Stimulated activated CD4-positive, alpha-beta T cell treated with anti-CD3 and anti-CD28 coated beads, Interleukin-2, amount 100 ng/mL, for 48 hours (primary cell): ENCODE measurements around the gene DAPK2.

Experiments used
- DNase-seq, 2 donors: peaks; one replicate each; pipeline ENCODE4 v3.0.0-alpha.2; 2020

Gene DAPK2

DNA sequence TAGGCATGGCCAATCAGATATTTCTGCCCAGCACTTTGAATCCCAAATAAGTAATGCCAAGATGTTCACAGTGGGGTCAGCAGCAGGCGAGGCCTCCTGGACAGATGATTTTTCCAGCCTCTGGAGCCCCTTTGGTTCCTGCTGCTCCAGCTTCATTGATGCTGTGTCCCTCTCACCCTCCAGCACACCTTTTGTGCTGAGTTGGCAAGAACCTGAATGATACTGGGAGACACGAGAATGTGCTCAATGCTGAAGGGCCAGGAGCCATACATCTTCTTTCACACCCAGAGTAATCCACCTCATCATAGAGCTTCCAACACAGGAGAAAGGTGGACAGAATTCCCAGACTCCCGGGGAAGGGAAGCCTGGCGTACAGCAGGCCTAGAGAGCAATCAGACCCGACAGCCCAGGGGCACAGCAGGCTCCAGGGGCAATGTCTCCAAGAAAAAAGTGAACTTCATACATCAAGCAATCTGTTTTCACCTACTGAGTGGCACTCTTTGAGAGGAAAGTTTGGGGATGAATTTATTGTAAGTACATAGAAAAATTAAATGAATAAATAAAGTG, 6.7 kb upstream of the DAPK2 start:
- no peak for DNase-seq

DNA sequence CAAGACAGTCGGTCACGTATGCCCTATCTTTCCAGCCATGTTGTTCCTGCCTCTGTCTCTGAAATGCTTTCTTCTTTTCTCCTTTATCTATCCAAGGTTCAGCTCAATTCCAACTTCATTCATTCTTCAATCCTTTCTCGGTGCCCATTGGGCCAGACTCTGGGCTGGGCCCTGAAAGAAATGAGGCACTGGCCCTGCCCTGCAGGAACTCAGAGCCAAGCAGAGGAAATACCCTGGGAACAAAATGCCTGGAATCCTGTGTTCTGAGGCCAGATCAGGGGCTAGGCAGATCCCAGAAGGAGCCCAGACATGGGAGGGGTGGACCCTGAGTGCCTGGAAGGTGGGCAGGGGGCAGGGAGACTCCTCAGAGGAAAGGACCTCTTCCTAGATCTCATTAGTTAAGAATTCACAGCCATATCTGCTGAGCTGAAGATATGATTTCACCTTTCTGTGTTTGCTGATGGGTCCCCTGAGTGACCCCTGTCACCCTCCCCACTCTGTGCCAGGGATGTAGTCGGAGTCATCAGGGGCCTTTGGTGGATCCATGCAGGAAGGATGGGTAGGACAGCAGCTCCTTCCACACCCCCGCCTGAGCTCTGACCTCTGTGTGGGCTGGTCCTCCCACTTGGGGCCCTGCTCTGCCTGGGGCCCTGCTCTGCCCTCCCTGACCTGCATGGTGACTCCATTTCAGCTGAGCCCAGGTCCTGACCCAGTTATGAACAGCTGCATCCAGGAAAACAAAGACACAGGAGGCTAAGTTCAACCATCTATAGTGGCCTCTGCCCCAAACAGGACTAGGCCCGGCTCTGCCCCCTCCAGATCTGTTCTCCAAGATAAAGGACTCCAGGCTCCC, 5.3 kb upstream of the DAPK2 start:
- no peak for DNase-seq

DNA sequence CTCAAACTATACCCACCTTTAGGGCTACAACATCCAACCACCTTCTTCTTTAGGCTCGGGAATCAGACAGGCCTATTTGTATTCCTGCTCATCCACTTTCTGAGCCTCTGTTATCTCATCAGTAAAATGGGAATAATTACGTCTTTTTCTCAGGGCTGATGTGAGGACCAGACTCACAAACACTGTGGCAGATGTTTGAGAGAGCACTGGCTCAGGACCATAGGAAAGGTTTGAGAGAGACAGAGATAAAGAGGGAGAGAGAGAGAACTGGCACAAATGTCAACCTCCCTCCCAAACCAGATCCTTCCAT, 4.8 kb upstream of the DAPK2 start:
- DNase-seq, result no peak

DNA sequence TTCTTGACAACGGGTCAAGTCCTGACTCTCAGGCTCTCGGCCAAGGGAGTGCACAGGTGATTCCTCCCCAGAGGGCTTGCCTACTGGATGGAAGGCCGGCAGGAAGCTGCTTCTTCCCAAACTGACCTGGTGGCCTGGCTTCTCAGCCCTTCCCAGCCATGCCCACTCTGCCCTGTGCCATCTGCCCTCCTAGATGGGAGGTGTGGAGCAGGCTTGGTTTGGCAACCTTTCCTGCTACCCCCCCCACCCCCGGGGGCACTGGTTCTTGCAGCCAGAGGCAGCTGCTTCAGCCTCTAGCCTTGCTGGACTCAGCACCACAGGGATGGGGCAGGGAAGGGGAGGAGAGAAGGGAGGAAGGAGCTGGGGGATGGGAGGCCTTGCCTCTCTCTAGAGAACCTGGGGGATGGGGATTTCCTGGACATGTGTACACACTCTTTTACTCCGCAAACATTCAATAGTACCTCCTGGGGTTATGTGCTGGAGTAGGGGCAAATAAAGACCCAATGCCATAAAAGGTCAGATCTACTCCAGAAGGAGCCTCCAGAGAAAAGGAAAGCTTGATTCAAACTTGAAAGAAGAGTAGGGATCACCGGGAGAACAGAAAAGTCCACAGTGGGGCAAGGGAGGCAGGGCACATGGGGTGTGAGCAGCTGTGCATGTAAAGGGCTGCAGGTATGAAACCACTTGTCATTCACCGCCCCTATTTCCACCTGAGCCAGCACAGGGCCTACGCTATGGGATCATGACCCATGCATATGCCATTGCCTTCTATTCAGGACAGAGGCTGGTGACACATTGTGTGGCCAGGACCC, 4.2 kb upstream of the DAPK2 start:
- no peak for DNase-seq

DNA sequence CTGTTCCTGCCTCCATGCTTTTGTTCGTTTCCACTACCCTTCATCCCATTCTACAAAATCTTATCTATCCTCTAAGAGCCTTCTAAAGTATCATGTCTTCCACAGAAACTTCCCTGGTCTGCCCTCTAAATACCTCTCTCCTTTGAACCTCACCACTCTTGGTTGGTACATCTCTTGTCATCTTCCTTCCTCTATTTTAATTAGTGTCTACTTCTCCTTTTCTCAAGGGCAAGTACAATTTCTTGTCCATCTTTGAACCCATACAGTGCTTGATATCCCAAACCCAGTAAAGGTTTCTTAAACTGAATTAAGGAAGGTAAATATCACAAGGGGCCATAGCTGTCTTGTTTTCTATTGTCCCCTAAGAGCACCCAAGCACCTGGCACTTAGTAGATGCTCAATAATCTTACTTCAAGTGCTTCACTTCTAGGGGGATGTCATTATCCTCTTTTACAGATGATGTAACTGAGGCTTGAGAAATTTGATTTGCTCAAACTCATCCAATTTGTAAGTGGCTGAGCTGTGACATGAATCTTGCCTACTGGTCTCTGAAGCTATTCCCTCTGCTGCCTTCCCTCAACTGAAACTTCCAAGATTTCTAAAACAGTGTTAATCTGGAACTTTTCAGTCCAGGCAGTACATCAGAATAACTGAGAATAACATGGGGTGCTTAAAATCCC, 2.6 kb upstream of the DAPK2 start:
- no peak for DNase-seq

DNA sequence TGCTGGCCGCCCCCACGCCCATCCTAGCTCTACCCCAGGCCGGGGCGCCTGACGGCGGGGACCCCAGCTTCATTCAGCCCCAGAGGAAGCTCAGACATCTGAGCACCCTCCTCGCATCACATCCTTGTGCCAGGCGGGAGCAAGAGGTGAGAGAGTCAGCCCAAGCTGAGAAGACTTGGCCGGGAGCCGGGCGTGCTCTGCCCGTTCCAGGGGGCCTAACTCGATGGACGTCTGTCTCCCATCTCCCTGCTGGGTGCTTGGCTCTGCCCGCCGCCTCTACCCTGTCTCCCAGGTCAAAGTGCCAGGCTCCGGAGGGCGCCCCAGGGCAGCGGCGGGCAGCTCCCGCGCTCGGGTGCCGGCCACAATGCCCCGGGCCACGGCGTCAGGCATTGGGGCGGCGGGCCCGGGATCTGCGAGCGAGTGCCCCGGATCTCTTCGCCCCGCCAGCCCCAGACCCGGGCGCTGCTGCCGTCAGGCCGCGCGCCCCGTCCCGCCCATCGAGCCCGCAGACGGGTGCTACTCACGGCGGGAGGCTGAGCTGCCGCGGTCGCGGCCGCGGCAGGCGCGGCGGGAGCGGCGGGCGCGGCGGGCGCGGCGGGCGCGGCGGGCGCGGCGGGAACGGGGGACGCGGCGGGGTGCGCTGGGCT, 388 bp downstream of the DAPK2 start:
- peak in 1 of 2 donors; percentile 13 for DNase-seq

DNA sequence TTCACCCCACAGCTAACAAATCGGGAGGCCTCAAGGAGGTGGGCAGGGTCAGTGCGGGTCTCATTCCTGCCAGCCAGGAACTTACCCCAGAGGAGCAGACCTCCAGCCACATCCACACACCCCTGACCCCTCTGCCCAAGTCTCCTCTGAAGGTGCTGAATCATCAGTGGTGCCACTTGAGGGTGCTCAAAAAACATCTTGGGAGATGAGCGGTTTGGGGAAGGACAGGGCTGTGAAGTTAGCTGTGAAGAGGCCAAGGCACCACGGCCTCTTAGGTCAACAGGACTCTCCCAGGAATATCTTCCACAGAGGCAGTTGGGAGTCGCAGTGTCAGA, 1.2 kb downstream of the DAPK2 start:
- DNase-seq, result no peak

DNA sequence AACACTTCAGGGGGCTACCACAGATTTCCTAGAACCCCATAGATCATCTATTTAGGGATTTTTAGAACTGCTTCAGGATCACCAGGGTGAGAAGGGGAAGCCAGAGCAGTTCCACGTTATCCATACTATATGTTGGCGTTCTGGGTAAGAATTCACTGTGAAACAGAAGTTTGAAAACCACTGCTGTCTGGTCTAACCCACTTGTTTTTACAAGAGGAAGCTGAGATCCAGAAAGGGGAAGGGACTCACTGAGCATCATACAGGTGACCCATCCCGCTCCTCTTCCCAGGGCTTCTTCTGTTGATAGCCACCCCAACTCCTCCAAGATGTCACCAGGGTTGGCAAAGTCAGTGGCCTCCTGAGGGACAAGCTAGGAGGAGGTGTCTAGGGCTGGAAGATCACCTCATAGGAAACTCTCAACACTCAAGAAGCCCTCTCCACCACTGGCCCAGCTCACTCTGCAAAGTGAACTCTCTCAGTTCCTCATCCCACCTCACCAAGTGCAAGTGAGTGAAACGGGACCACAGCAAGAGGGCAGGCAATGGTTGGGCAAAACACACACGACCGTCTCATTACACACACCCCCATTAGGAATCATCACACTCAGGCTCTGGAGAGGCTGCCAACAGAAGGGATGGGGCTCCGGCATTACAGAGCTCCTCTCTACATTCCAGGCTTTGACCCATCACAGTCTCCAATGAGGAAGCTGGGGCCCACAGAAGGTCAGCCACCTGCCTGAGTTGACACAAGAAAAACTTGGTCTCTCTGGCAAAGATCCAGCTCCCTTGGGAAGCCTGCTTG, 1.8 kb downstream of the DAPK2 start:
- DNase-seq, result no peak

DNA sequence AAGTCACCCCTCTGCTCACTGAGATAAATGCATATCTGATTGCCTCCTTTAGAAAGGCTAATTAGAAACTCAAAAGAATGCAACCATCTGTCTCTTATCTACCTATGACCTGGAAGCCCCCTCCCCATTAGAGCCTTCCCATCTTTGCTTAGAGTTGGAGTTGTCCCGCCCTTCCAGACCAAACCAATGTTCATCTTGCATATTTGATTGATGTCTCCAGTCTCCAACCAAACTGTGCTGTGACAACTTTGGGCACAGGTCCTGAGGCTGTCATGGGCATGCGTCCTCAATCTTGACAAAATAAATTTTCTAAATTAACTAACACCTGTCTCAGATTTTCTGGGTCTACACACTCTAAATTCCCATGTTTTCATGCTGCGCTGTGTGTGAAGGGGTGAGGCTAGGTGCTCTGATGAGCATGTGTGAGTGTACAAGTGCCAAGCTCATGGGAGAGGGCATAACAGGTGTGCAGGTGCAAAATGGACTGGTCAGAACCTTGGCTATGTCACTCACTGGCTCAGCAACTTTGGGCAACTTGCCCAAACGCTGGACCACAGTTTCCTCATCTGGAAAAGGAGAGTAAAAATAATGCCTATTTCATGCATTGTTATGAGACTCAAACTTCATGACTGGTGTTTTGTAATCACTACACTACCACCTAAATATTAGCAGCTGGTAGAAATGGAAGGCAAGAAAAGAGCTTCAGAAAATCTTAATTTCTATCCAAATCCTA, 7.2 kb downstream of the DAPK2 start:
- no peak for DNase-seq

DNA sequence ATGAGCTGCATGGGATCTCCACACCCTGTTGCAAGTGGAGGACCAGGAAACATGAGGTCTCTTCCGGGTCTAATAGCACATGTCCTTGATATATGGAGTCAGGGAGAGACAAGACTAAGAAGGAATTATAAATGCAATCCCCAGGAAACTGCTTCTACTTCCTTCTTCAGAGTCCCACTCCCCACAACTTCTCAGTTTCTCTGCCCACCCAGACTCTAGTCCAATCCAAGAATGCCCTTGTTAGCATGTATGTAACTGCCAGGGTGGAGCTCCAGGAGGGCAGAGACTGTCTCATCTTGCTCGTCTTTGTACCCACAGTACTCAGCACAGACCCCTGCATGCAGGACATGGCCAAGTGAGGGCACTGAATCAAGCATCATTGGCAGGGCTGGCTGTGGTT, 8.3 kb downstream of the DAPK2 start:
- DNase-seq, result no peak

DNA sequence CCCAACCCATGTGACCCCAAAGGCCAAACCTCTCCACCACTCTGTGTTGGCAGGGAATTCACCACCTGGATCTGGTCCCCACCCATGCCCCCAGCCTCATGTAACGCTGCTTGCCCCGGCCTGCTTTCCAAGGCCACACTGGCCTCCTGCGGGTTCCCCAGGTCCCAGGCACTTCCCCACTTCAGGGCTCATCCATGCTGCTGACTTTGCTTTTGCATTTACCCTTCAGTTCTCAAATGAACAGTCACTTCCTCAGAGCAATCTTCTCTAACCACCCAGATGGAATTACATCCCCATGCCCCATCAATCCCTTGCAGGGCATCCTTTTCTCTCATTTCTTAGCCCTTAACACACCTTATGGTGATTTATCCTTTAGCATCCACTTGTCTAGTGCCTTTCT, 9.2 kb downstream of the DAPK2 start:
- no peak for DNase-seq

DNA sequence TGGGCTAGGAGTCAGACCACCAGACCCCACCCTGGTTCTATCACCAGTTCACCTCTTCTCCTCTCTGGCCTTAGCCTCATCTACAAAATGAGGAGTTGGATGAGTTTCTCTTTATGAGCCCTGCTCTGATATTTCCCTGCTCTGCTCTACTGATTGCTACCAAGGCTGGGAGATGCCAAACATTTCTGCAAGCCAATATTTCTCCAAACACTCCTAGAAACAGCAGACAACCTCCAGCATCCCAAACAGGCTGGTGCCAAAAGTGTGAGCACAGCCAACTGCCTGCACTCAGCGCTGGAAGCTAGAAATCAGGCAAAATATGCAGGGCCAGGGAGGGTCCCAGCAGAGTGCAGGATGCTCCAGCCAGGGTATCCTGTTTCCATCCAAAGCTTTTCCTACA, 10.8 kb downstream of the DAPK2 start:
- DNase-seq, result no peak

DNA sequence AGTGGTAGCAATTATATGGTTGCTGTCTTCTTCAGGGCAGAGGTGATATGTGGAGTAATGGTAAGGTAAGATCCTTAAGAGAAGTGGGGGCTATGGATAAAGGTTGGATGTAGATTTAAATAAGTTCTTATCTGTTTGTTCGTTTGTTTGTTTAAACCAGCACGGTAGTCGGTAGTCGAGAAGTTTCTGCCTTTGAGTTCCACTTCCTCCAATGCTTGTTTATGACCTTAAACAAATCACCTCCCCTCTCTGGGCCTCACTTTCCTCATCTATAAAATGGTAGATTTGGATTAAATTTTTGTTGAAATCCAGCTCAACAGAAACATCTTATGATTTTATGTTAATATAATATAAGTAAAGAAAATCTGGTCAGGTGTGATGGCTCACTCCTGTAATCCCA, 11.8 kb downstream of the DAPK2 start:
- no peak for DNase-seq

DNA sequence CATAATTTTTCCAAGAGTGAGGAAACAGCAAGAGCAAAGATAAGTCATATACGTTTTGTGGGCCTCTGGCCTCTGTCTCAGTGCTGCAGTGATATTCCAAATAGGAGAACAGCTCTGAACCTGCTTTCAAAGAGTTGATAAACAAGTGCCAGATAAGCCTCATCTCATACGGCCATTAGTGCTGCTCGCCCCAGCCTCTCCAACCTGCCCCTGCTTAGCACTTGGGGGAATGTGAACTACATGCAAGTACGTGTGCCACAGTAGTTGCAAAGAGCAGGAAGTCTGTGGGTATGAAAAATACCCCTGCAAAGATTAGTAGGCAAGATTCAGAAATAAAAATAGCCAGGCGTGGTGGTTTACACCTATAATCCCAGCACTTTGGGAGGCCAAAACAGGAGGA, 14.0 kb downstream of the DAPK2 start:
- DNase-seq, result no peak

DNA sequence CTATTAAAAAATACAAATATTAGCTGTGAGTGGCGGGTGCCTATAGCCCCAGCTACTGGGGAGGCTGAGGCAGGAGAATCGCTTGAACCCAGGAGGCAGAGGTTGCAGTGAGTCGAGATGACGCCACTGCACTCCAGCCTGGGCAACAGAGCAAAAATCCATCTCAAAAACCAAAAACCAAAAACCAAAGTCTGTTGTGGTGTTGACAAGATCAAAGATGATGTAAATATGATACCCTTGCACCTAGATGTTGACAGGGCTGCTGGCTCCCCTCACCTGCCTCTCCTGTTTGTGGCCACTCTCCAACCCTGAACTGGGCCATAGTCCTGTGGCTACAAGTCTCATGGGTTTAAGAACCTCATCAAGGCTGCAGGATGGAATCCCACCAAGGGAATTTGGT, 16.2 kb downstream of the DAPK2 start:
- DNase-seq, result no peak

DNA sequence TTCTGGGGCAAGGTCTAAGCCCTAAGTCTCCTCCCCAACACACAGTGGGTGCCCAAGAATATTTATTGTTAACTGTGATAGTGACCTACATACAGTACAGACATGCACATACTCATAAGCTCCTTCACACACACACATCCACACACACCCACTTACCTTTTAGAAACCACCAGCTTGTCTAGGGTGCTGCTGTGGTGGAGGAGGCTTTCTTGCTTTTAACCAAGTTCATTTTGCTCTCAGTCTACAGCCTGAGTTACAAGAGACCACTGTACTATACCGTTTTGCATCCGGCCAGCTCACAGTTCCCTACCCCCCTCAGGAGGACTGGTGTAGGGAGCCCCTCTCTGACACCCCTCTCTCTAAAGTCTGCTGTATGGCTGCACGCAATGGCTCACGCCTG, 16.7 kb downstream of the DAPK2 start:
- no peak for DNase-seq

DNA sequence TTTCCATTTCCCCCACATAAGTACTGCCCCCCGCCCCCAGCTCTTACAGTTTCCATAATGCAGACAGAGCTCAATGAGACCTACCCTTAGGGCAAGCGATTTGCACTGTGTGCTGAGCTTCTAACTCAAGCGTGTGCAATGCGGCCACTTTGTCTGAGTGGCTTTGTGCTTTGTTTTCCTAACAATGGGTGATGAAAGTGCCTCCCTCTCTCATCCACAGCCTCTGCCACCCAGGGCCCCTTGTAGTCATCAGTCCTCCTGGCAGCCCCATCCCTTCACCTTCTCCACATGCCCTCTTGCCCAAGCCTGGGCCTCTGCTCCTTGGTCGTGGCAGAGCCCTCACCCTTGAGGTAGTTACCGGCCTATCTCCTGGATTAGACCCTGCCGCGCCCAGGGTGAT, 17.2 kb downstream of the DAPK2 start:
- DNase-seq, result no peak

DNA sequence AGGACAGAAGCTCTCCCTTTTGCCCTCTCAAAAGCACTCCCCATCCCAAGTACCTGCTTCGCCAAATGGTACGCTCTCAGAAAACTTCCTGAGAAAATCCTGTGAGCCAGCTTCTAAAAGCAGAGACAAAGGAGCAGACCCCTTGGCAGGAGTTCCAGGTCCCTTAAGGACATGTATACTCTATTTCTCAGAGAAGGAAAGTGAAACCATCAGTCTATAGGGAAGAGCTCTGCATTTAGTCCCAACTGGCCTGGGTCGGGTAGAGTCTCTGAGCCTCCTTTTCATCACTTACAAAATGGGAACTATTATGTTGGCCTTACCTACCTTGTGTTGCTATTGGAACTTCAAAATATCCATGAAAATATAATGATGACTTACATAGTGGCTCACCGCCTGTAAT, 19.7 kb downstream of the DAPK2 start:
- no peak for DNase-seq

DNA sequence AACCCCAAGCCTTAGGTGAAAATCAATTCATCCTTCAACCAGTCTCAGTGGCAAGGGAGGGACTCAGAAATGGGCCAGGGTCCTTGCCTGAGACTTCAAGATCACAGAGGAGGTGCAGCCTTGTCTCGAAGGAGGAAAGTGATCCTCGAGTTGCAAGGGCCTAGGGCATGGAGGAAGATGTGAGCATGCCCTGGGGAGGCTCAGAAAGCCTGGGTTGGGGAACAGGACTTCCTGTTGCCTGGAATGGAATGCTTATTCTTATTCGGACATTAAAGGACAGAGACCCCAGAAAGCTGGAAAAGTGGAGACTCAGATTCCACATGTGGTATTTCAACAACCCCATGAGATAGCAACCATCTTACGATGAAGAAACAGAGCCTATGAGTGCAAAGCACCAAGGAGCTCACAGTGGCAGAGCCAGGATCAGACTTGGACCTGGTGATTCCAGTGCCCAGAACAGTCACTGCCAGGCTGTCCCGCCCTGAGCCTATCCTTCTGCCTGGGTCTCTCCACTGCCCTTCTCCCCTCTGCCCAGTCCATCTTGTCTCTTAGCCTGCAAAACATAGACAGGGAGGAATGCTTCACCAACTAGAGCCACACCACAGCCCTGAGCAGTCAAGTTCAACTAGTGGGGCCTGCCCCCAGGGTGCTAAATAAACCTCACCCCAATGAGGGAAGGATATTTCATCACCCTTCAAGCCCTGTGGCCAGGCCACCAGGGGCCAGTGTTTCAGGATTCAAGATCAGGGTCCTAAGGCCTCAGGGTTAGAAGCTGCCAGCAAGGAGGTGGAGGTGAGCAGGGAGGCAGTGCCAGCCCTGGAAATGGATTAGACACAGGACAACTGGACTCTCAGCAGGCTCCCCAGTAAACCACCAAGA, 21.9 kb downstream of the DAPK2 start:
- no peak for DNase-seq

DNA sequence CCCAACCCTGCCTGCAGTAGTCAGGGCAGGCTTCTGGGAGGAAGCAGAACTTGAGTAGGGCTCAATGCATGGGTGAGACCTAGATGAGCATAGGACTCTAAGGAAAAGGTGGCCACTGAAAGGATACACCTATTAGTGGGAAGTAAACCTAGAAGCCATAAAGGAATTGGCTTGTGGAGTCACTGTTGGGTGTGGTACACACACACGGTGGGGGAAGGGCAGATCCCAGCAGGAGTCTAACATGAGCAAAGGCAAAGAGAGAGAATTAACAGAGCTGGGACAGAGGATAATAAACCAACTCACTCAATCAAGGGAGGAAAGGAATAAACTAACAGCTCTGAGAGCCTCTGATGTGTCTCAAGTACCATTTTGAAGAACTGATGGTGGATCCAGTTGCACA, 23.1 kb downstream of the DAPK2 start:
- DNase-seq, result no peak

DNA sequence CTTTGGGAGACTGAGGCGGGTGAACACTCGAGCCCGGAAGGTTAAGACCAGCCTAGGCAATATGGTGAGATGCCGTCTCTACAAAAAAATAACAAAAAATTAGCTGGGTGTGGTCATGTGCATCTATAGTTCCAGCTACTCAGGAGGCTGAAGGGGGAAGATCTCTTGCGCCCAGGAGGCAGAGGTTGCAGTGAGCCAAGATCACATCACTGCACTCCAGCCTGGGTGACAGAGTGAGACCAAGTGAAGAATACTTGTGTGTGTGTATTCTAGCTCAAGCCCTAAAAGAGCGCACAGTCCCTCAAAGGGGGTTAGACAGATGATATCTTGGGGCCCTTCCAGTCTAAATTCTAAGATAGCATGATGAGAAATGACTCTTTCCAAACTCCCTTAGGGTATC, 23.7 kb downstream of the DAPK2 start:
- no peak for DNase-seq
